Activated CD4-positive, CD25-positive, alpha-beta regulatory T cell treated with anti-CD3 and anti-CD28 coated beads, Interleukin-2, amount 50 U/mL, for 16 hours (primary cell): ENCODE measurements around the gene GPATCH1.
A peak's percentile ranks its signal among the peaks of the same experiment; 100 is the strongest.
"Not testable (repeated sequence)": the region's sequence is repeated elsewhere in the genome, so short reads cannot be mapped to it uniquely, and the experiment has no call there.

Experiments
- DNase-seq: peaks from one replicate; pipeline ENCODE4 v3.0.0-alpha.2; 2020; ENCODE audit warnings: low read depth, low spot score

Gene GPATCH1, protein sequence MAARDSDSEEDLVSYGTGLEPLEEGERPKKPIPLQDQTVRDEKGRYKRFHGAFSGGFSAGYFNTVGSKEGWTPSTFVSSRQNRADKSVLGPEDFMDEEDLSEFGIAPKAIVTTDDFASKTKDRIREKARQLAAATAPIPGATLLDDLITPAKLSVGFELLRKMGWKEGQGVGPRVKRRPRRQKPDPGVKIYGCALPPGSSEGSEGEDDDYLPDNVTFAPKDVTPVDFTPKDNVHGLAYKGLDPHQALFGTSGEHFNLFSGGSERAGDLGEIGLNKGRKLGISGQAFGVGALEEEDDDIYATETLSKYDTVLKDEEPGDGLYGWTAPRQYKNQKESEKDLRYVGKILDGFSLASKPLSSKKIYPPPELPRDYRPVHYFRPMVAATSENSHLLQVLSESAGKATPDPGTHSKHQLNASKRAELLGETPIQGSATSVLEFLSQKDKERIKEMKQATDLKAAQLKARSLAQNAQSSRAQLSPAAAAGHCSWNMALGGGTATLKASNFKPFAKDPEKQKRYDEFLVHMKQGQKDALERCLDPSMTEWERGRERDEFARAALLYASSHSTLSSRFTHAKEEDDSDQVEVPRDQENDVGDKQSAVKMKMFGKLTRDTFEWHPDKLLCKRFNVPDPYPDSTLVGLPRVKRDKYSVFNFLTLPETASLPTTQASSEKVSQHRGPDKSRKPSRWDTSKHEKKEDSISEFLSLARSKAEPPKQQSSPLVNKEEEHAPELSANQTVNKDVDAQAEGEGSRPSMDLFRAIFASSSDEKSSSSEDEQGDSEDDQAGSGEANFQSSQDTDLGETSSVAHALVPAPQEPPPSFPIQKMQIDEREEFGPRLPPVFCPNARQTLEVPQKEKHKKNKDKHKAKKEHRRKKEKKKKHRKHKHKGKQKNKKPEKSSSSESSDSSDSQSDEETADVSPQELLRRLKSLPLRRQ

DNA sequence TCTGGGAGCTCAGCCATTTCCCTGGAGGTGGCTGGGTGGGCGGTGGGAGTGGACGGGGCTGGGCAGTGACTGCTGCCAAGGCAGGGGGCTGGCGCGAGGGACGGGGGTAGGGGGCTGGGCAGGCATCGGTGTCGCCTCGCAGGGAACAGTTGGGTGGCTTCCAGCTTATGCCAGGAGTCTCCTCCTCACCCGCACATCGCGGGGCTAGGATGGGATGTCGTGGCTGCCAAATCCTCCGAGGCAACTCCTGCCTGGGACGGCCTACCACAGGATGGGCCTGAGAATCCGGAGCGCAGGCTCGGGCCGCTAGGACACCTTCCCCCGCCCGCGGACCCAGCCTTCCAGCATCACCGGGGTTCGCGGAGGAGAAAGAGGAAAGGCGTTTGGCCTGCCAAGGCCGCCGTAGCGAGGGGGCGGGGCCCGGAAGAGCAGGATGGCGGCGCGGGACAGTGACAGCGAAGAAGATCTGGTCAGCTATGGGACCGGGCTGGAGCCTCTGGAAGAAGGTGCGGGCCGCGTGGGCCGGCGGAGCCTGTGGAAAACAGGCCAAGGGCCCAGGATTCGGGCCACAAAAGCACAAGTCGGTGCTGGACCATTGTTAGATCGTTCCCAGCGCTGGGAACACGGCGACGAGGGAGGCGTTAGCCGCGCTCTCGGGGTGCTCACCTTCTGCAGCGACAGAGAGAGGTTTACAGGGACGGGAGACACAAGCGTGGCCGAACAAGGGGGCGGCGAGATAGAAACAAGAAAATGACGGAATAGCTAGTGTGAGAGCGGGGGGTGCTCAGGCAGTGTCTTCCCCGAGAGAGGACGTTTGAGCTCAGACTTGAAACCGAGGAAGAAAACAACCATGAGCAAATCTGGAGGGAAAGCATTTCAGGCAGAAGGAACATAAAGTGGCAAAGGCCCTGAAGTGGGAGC is at the start of gene GPATCH1:
GPATCH1 (plus strand) TSS at position 421 of the 921 bp plus-strand sequence; CDS start at position 434, 13 bp downstream.
- peak; percentile 77 for DNase-seq

DNA sequence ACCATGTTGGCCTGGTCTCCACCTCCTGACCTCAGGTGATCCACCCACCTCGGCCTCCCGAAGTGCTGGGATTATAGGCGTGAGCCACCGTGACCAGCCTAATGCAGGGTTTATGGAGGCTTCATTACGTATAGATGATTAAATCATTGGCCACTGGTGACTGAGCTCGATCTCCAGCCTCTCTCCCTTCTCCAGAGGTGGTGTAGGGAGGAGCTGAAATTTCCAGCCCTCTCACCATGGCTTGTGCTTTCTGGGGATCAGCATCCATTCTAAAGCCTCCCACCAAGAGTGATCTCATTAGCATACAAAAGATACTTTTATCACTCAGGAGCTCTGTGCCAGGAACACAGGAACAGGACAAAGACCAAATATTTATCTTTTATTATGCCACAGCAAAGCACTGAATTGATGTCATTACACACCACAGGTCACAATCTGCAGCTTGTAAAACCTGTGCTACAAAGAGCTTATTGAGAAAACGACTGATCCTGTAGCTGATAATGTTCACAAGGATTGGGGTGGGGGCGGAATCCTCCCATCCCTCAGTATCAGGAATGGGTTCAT is 48.7 kb upstream of the GPATCH1 start:
- no peak for DNase-seq

DNA sequence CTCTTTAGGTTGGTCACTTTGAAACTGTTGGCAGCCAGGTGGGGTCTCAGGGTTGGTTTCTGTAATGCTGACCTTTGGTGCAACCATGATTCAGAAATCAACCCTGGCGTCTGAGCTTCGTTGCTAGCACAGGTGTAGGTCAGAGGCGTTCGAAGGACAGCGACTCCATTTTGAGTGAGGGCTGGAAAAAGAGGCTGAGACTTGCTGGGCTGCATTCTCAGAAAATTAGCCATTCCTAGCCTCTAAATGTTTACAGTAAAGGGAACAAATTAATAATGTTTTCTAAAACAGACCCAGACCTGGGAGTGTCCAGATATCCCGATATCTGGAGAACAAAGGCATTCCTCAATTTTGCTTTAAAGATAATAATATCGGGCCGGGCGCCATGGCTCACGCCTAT is 45.5 kb upstream of the GPATCH1 start:
- DNase-seq, result no peak

DNA sequence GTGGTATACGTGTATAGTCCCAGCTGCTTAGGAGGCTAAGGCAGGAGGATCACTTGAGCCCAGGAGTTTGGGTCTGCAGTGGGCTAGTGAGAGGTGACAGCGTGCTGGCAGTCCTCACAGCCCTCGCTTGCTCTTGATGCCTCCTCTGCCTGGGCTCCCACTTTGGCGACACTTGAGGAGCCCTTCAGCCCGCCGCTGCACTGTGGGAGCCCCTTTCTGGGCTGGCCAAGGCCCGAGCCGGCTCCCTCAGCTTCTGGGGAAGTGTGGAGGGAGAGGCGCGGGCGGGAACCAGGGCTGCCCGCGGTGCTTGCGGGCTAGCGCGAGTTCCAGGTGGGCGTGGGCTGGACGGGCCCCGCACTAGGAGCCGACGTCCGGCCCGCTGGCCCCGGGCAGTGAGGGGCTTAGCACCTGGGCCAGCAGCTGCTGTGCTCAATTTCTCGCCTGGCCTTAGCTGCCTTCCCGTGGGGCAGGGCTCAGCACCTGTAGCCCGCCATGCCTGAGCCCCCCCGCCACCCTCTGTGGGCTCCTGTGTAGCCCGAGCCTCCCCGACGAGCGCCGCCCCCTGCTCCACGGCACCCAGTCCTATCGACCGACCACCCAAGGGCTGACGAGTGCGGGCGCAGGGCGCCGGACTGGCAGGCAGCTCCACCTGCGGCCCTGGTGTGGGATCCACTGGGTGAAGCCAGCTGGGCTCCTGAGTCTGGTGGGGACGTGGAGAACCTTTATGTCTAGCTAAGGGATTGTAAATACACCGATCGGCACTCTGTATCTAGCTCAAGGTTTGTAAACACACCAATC is 44.4 kb upstream of the GPATCH1 start:
- not testable (repeated sequence) for DNase-seq

DNA sequence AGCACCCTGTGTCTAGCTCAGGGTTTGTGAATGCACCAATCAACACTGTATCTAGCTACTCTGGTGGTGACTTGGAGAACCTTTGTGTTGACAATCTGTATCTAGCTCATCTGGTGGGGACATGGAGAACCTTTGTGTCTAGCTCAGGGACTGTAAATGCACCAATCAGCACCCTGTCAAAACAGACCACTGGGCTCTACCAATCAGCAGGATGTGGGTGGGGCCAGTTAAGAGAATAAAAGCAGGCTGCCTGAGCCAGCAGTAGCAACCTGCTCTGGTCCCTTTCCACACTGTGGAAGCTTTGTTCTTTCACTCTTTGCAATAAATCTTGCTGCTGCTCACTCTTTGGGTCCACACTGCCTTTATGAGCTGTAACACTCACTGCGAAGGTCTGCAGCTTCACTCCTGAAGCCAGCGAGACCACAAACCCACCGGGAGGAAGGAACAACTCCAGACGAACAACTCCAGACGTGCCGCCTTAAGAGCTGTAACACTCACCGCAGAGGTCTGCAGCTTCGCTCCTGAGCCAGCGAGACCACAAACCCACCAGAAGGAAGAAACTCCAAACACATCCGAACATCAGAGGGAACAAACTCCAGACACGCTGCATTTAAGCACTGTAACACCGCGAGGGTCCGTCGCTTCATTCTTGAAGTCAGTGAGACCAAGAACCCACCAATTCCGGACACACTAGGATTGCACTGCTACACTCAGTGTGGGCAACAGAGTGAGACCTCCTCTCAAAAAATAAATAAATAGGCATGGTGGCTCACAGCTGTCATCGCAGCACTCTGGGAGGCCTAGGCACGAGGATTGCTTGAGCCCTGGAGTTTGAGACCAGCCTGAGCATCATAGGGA is 43.6 kb upstream of the GPATCH1 start:
- DNase-seq, result not testable (repeated sequence)

DNA sequence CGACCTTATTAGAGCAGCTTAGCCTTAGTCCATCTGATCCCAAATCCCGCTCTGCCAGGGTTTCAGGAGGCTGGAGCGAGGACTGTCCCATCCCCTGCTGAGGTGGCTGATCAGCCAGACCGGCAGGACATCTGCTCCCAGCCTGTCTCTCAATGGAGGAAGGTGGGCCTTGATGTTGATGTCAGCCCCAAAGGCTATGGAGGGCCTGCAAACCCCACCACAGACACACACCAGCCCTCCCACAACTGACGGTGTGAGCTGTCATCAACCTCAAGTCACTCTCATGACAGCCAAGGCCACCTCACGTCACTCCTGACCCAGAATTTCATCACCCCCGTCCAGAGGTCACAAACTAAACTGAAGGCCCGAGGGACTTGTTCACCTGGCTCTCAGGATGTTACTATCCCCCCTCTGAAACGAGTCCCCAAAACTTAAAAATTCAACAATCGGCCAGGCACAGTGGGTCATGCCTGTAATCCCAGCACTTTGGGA is 41.8 kb upstream of the GPATCH1 start:
- no peak for DNase-seq

DNA sequence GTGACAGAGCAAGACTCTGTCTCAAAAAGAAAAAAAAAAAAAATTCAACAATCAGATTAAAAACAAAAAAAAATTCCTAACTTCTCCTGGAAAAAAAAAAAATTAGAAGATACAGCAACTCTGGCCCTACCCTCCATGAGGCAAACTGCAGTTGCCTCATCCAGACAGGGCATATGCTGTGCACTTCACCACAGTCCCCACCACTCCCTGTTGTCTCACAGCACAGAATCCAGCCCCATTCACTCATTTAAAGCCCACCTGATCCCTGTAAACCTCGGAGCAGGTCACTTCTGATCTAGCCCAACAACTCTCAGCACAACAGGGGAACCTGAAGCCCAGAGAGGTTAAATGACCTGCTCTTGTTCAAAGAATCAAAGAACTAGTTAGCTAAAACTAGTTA is 41.2 kb upstream of the GPATCH1 start:
- no peak for DNase-seq

DNA sequence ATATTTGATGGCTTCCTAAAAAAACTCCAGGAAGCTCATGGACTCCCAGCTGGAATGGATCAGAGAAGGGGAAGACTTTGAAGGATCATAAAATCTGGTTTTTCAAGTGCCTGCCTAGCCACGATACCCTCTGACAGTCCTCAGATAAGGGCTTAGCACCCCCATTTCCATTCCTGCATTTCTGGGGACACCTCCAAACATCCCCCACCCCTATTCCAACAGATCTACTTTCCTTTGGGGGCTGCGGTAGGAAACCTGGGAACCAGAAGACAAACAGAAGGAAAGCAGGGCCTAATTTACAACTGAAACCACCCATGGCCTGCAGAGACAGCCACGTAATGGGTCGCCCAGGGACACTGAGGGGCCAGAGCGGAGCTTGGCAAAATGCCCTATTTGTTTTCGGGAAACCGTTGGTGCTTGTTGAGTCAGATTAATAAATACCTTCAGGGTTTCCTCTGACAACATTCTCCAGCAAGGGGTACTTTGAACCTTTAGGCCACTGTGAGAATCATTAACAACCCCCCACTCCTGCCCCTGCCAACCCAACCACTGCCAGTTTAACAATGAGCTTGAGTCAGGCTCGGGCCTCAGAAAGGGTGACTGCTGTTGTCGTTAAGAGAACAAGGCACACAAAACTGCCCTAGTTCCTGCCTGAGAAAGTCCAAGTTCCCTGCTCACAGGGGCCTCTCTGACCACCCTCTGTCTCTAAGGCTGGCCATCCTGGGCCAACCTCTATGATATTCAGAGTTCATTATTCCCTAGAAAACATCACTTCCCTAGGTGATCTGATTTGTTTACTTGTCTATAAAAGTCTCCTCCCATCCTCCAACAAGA is 39.8 kb upstream of the GPATCH1 start:
- no peak for DNase-seq

DNA sequence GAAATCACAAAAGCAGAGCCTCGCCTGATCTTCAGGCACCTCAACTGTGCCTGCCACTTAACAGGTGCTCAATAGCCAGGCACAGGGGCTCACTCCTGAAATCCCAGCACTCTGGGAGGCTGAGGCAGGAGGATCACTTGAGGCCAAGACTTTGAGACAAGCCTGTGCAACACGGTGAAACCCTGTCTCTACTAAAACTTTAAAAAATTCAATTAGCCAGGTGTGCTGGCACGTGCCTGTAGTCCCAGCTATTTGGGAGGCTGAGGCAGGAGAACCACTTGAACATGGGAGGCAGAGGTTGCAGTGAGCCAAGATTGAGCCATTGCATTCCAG is 39.2 kb upstream of the GPATCH1 start:
- not testable (repeated sequence) for DNase-seq

DNA sequence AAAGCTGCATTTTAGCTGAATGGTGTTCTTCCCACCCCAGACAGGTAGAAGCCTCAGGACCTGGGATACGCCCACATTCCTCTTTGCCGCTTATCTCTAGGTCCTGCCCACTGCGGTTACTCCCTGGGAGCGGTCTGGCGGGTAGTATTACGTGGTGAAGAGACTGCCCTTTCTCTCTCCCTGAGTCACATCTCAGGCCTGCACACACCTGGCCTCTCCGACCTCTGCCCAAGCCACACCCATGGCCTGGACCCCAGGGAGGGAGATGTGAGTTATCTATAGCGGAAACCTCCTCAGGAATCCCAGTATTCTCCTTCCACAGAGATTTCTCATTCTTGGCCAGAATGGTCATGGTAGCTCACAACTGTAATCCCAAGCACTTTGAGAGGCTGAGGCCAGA is 33.6 kb upstream of the GPATCH1 start:
- DNase-seq, result no peak

DNA sequence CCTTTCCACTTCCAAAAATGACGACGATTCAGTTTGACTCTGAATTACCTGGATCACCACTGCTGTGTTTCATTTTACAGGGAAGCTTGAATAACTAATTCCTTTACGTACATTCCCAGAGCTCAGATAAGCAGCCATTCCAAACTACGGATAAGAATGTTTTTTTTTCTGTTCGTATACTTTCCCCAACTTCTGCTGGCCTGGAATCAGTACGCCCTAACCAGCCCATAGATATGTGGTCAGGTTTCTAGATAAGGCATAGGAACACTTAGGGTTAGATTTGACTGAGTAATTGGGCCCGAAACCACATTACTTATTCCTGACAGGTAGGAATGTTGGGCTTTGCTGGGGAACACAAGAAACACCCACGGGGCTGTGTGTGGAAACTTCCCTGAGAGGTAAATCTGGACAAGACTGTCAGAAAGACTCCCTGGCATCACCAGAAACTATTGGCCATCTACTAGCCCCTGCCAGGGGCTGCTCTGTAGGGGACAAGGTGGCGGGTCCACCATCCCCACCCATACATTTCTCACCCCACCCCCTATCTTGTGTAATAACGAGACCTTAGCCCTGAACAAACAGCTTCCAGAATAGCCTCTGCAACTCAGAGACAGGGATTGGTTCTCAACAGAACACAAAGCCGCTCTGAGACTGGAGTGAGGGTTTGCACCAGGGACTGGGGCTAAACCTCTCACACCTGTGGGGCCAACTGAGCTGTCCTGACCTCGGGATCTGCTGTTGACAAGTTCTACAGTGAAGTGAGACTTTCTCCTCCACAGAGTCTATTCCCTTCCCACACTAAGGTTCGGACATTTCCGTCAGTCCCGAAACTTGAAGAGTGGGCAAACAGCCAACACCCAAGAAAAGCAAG is 31.9 kb upstream of the GPATCH1 start:
- DNase-seq, result no peak

DNA sequence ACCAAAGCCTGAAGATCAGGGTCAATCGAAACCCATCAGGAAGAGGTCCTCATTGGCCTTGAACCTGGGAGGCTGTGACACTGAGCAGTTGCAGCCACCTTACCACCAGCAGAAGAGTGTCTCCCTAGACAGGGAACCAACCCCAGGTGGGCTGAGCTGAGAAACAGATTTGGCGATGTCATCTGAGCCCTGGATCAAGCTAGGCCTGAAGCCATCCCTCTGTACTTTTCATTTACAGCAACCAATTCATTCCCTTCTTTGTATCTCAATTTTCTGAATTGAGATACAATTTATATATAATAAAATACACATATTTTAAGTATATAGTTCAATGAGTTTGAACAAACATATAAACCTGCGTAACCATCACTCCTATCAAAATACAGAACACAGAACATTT is 30.9 kb upstream of the GPATCH1 start:
- no peak for DNase-seq

DNA sequence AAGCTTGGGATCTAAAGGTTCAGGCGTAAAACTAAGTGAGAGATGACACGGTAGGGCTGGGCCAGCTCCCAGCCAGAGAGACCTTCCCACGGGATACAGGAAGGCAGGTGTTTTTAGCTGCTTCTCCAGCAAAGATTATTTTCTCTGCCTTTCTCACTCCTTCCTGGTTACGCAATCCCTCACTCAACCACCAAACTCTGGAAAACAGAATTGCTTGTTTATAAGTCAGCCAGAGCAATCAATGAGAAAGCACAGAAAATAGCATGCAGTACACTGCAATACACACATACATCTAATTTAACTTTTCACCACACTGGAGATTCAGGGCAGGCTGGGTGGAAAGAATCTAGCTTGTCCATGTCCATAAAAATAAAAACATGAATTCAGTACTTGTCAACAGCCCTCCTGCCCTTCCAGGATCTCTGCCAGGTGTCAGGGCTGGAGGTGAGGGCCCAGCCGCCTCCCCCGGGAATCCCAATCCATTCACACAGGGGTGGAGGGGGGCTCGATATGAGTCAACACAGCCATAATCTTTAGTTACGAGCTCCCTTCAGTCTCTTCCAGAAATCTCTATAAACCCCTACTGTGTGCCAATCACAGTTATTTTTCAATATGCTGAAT is 28.5 kb upstream of the GPATCH1 start:
- DNase-seq, result no peak

DNA sequence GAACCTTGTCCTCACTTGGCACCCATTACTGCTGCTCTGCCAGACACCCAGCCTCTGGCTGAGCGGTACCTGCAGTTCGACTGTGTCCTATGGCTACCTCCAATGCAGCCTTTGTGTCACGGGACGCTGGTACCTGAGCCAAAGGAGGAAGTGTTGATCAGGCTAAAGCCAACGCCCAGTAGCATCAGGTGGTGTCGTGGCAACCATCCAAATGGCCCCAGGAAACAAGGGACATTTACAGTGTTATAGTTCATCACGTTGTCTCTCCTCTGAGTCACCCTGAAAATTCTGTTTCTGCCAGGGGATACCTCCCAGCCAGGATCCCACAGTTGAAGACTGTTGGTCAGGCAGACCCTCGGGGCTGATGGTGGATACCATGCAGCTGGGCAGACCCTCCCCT is 26.4 kb upstream of the GPATCH1 start:
- no peak for DNase-seq

DNA sequence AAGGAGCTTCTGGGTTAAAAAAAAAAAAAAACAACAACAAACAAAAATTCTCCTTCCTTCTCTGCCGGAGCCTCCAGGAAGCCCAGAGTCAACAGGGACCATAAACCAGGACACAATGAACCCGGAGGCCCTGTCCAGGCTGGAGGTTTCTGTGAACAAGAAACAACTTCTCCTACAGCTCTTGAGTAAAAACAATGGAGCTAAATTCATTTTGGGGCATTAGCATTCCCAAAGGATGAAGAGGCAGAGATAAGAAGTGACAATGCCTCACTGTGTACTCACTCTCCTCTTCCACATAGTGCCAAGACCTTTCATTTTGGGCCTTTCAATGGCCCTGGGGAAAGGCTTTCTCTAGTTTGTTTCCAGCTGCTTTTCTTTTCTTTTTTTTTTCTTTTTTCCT is 25.3 kb upstream of the GPATCH1 start:
- no peak for DNase-seq

DNA sequence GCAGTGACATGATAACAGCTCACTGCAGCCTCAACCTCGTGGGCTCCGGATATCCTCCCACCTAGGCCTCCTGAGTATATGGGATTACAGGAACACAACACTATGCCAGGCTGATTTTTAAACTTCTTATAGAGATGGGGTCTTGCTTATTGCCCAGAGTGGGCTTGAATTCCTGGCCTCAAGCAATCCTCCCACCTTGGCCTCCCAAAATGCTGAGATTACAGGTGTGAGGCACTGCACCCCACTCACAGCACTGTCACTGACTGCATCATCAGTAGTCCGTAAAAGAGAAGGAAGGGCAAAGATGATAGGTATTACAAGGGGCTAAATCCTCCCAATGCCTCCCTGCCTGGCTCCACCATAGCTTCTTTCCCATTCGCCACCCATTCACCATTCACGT is 20.4 kb upstream of the GPATCH1 start:
- no peak for DNase-seq

DNA sequence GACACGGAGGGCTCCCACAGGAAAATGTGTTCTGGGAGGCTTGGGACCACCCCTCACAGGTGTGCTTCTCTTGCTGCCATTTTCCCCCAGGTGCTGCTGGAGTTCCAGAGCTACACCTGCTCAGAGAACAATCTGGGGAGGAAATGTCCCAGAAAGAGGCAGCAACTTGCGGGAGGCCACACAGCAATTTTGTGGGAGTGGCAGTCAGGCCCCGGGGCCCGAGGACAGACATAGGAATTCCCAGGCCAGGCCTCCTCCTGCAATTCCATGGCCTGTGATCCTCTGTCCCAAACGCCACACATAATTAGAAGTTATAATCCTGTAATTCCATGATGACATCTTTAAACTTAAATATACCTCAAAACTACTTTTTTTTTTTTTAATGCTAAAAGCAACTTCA is 18.1 kb upstream of the GPATCH1 start:
- no peak for DNase-seq
